CD8-positive, alpha-beta memory T cell (primary cell): ENCODE data around the gene GTF2A1. TPM values are rescaled to one million over a fixed set of nuclear protein-coding genes. Genes with fewer than 3 reads are reported as not detected.
A peak's percentile ranks its signal among the peaks of the same experiment; 100 is the strongest.

ENCODE experiments used
- CTCF ChIA-PET: fragments of 350-600 bp; sonication (Branson Sonifier 250); formaldehyde crosslinking; loops from one replicate; lab custom pipeline; 2021; ENCODE audit warnings: antibody characterized with exemption; lab: Charles Lee
- POLR2A ChIA-PET: fragments of 350-600 bp; sonication (Branson Sonifier 250); formaldehyde crosslinking; loops from one replicate; lab custom pipeline; 2021; ENCODE audit warnings: antibody characterized with exemption; lab: Charles Lee
- DNase-seq, 5 donors: peaks; one replicate each; pipeline versions ENCODE4 v3.0.0 to v3.0.0-alpha.2; 2020 to 2022; ENCODE audit warnings: mixed read lengths in 1 of 5
- H3K27ac ChIP-seq: one replicate; pipeline ENCODE4 v1.7.0; 2013; ENCODE audit warnings: low read depth, mild to moderate bottlenecking, low read length, moderate library complexity
- H3K27me3 ChIP-seq: 2 replicates; pipeline ENCODE4 v1.7.0; 2013; ENCODE audit warnings: low read length, mild to moderate bottlenecking; ENCODE audit not compliant: insufficient read depth, poor library complexity, severe bottlenecking
- H3K36me3 ChIP-seq: 2 replicates; pipeline ENCODE4 v1.7.0; 2013; ENCODE audit warnings: mild to moderate bottlenecking, low read length, moderate library complexity; ENCODE audit not compliant: insufficient read depth
- H3K4me1 ChIP-seq: 2 replicates; pipeline ENCODE4 v1.7.0; 2013; ENCODE audit warnings: mild to moderate bottlenecking, low read length, moderate library complexity; ENCODE audit not compliant: insufficient read depth
- H3K4me3 ChIP-seq: 2 replicates; pipeline ENCODE4 v1.7.0; 2013; ENCODE audit warnings: mild to moderate bottlenecking, low read length
- H3K9me3 ChIP-seq: 2 replicates; pipeline ENCODE4 v1.7.0; 2013; ENCODE audit warnings: mild to moderate bottlenecking, low read length
- H3K27ac Mint-ChIP-seq, 8 donors: one replicate each; pipeline ENCODE4 v1.8.0; 2020 to 2021; ENCODE audit warnings: mixed read lengths in 8 of 8, mild to moderate bottlenecking in 6 of 8, inconsistent platforms in 3 of 8, moderate library complexity in 3 of 8
- H3K27me3 Mint-ChIP-seq, 2 donors: one replicate each; pipeline ENCODE4 v1.8.0; 2020 to 2021; ENCODE audit warnings: mixed read lengths in 2 of 2, mild to moderate bottlenecking in 1 of 2, moderate library complexity in 1 of 2
- H3K36me3 Mint-ChIP-seq, 3 donors: one replicate each; pipeline ENCODE4 v1.8.0; 2020 to 2021; ENCODE audit warnings: mixed read lengths in 3 of 3, inconsistent platforms in 1 of 3, mild to moderate bottlenecking in 1 of 3
- H3K4me1 Mint-ChIP-seq, 3 donors: one replicate each; pipeline ENCODE4 v1.8.0; 2020 to 2021; ENCODE audit warnings: mixed read lengths in 3 of 3, inconsistent platforms in 1 of 3, mild to moderate bottlenecking in 1 of 3
- H3K4me3 Mint-ChIP-seq, 7 donors: one replicate each; pipeline ENCODE4 v1.8.0; 2020 to 2021; ENCODE audit warnings: mixed read lengths in 7 of 7, mild to moderate bottlenecking in 6 of 7, moderate library complexity in 4 of 7, inconsistent platforms in 2 of 7
- H3K9me3 Mint-ChIP-seq, 5 donors: one replicate each; pipeline ENCODE4 v1.8.0; 2020 to 2022; ENCODE audit warnings: mixed read lengths in 5 of 5, mild to moderate bottlenecking in 3 of 5, moderate library complexity in 2 of 5, inconsistent platforms in 1 of 5
- polyA plus RNA-seq: library from polyadenylated mRNA; unstranded; fragments of 300-500 nt; fragmentation: Illumina TruSeq; gene quantifications from one replicate; pipeline ENCODE4 v1.2.3, GENCODE V29; 2021
- total RNA-seq, 2 experiments: library from RNA; stranded (reverse); gene quantifications; one replicate each; pipeline ENCODE4 v1.2.3, GENCODE V29; 2021

Gene GTF2A1
- total and polyA plus RNA-seq, 3 experiments from 2014 or later, result 8.2 to 49.4 (median 49.4) TPM

DNA sequence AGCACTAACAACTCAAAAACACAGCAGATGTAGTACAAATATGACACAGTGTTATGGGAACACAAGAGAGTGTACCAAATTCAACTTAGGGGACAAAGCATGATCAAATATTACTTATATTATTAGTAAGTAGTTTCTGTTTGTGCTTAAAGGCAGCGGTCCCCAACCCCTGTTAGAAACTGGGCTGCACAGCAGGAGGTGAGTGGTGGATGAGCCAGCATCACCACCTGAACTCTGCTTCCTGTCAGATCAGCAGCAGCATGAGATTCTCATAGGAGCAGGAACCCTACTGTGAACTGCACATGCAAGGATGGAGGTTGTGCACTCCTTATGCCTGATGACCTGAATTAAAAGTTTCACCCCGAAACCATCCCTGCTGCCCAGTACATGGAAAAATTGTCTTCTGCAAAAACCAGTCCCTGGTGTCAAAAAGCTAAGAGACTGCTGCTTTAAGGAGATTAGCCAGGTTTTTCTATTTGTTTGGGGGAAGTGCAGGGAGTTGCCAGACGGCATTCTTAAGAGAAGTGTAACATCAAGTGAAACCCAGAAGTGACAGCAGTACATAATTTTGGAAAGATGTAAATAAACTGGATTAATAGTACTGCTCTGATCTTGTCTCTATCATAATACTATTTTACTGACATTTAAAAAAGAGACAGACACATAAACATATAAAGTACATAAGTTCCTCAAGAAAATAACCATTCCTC, 26.7 kb downstream of the GTF2A1 start:
- H3K27ac ChIP-seq, result no peak overlapping the region
- peak overlapping the region in 7 of 8 donors; percentile 22 to 87 (median 47) for H3K27ac Mint-ChIP-seq

DNA sequence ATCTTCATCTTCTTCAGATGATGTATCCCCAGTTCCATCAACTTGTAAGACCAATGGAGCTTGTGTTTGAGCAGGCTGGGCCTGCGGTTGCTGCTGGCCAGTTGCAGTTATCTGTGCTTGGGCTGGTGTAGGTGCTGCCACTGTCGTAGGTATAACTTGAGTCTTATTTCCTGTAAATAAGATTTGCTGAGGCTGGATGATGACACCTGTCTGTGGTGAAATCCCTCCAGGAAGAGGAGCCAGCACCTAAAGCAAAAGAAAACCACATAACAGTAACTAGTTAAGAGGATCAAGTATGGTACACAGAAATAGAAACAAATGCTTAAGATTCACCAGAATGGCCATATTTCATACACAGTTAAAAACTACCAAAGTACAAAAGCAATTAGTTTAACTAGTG, 28.2 kb downstream of the GTF2A1 start:
- peak in 2 of 5 donors; percentile 18 to 21 for DNase-seq
- H3K9me3 Mint-ChIP-seq, result no peaks in the 10 kb centered on the region
- POLR2A ChIA-PET, result no interaction called here
- H3K27me3 Mint-ChIP-seq, result no peaks in the 10 kb centered on the region
- H3K4me1 Mint-ChIP-seq, result peaks cover 49 to 70% (median 68%) of the 10 kb centered on the region in 3 donors
- H3K4me3 Mint-ChIP-seq, result peak overlapping the region in 6 of 7 donors; percentile 16 to 69 (median 55)
- peaks cover 25% of the 10 kb centered on the region for H3K4me1 ChIP-seq
- no peaks in the 10 kb centered on the region for H3K9me3 ChIP-seq
- CTCF ChIA-PET, result interaction anchor here (0.6 to 2.1 kb wide), 3 partner anchors 12 to 341 kb away, joined by 3 to 9 read pairs (median 3); no protein-coding TSS in a partner anchor
- H3K36me3 ChIP-seq, result peaks cover 23% of the 10 kb centered on the region
- H3K27me3 ChIP-seq, result no peaks in the 10 kb centered on the region
- H3K27ac Mint-ChIP-seq, result peak overlapping the region; percentile 35 to 97 (median 80)
- H3K4me3 ChIP-seq, result peak overlapping the region; percentile 20
- H3K36me3 Mint-ChIP-seq, result peaks cover 13 to 82% (median 25%) of the 10 kb centered on the region in 3 donors
- peak overlapping the region; percentile 6 for H3K27ac ChIP-seq

More for the DNA sequence above, 26.7 kb downstream of the GTF2A1 start:
- Histone ChIP-seq H3K4me3 (no peak overlapping the region), H3K36me3 (peaks cover 23% of the 10 kb centered on the region), H3K9me3 (no peaks in the 10 kb centered on the region), H3K4me1 (peaks cover 25% of the 10 kb centered on the region), H3K27me3 (no peaks in the 10 kb centered on the region)
- Mint-ChIP-seq H3K4me1 (peaks cover 43 to 64% (median 61%) of the 10 kb centered on the region in 3 donors), H3K36me3 (peaks cover 13 to 79% (median 20%) of the 10 kb centered on the region in 3 donors), H3K27me3 (no peaks in the 10 kb centered on the region), H3K4me3 (peak overlapping the region in 1 of 7 donors; percentile 9), H3K9me3 (no peaks in the 10 kb centered on the region)
- CTCF ChIA-PET, result no interaction called here
- DNase-seq, result no peak
- POLR2A ChIA-PET, result no interaction called here

DNA sequence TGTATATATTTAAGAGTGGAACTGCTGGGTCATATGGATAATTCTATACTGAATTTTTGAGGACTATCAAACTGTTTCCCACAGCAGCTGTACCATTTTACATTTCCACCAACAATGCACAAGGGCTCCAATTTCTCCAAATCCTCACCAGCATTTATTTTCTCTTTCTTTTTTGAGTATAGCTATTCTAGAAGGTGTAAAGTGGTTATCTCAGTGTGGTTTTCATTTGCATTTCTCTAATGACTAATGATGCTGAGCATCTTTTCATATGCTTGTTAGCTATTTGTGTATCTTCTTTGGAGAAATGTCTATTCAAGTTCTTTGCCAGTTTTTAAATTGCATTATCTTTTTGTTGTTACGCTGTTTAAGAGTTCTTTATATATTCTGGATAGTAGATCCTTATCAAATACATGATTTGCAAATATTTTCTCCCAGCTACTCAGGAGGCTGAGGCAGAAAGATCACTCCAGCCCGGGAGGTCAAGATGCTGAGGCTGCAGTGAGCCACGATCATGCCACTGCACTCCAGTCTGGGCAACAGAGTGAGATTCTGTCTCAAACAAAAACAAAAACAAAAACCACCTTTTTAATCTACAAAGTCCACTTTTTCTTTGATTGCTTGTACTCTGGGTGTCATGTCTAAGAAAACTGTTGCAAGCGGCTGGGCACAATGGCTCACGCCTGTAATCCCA, 32.8 kb downstream of the GTF2A1 start:
- Mint-ChIP-seq H3K27me3 (no peaks in the 10 kb centered on the region), H3K4me1 (peaks cover 43 to 69% (median 63%) of the 10 kb centered on the region in 3 donors), H3K27ac (peak overlapping the region in 4 of 8 donors; percentile 7 to 54 (median 34)), H3K9me3 (no peaks in the 10 kb centered on the region), H3K4me3 (no peak overlapping the region), H3K36me3 (peaks cover 8 to 73% (median 26%) of the 10 kb centered on the region in 3 donors)
- Histone ChIP-seq H3K27ac (no peak overlapping the region), H3K27me3 (no peaks in the 10 kb centered on the region), H3K4me3 (no peak overlapping the region), H3K4me1 (peaks cover 14% of the 10 kb centered on the region), H3K36me3 (peaks cover 16% of the 10 kb centered on the region), H3K9me3 (no peaks in the 10 kb centered on the region)
- no peak for DNase-seq
- POLR2A ChIA-PET, result no interaction called here
- CTCF ChIA-PET, result interaction anchor here (2.5 kb wide), 1 partner anchor 17 kb away, joined by 12 read pairs; no protein-coding TSS in a partner anchor

DNA sequence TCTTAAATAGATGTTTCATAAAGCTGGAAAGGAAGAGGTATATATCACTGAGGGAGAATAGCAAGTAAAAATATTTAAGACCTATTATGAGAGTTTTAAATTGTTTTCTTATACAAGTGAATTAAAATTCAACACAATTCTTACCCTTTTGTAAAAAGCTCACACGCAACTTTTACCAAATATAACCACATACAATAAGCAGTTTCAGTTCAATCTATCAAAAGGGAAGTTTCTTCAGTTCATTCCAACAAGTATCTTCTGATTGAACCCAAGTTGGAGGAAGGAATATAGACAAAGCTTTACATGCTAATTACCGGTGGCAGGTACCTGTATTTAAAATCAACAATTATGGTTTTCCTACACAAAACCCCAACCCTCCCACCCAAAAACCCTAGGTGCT, 41.1 kb downstream of the GTF2A1 start:
- peaks cover 37 to 64% (median 60%) of the 10 kb centered on the region in 3 donors for H3K4me1 Mint-ChIP-seq
- H3K4me3 Mint-ChIP-seq, result no peak overlapping the region
- H3K9me3 Mint-ChIP-seq, result no peaks in the 10 kb centered on the region
- H3K4me3 ChIP-seq, result no peak overlapping the region
- ChIA-PET CTCF (interaction anchor here (0.8 to 2.9 kb wide), 3 partner anchors 10 to 183 kb away, joined by 3 to 8 read pairs (median 3); no protein-coding TSS in a partner anchor), POLR2A (interaction anchor here (1.2 kb wide), 1 partner anchor 39 kb away, joined by 4 read pairs; no protein-coding TSS in a partner anchor)
- no peaks in the 10 kb centered on the region for H3K27me3 ChIP-seq
- DNase-seq, result no peak
- H3K9me3 ChIP-seq, result no peaks in the 10 kb centered on the region
- H3K27me3 Mint-ChIP-seq, result no peaks in the 10 kb centered on the region
- H3K36me3 ChIP-seq, result peaks cover 10% of the 10 kb centered on the region
- H3K27ac ChIP-seq, result no peak overlapping the region
- H3K4me1 ChIP-seq, result peaks cover 3% of the 10 kb centered on the region
- H3K36me3 Mint-ChIP-seq, result peaks cover 8 to 42% (median 25%) of the 10 kb centered on the region in 3 donors
- peak overlapping the region in 4 of 8 donors; percentile 5 to 56 (median 28) for H3K27ac Mint-ChIP-seq

DNA sequence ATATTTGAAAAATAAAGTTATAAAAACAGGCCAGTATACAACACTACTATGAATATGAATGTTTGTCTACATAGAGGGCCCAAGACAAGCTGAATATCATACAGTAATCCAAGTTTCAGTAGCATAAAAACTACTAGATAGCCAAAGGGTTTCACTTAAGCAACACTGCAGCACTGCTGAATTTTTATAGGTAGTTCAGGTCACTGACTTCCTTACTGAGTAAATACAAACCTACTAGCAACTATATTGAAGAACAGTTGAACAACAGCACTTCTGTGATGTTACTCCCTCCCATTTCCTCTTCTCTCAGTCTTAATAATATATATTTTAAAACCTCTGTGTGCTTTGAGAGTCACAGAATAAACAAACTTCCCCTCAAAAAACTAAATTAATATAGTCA, 42.7 kb downstream of the GTF2A1 start:
- H3K4me1 ChIP-seq, result peaks cover 3% of the 10 kb centered on the region
- ChIA-PET CTCF (interaction anchor here (1.4 to 2.9 kb wide), 2 partner anchors 8 to 18 kb away, joined by 4 to 8 read pairs; no protein-coding TSS in a partner anchor), POLR2A (no interaction called here)
- Mint-ChIP-seq H3K27ac (peak overlapping the region; percentile 59 to 81 (median 72)), H3K4me1 (peaks cover 31 to 53% (median 46%) of the 10 kb centered on the region in 3 donors), H3K4me3 (peak overlapping the region in 2 of 7 donors; percentile 8 to 40), H3K27me3 (no peaks in the 10 kb centered on the region), H3K36me3 (peaks cover 8 to 29% (median 16%) of the 10 kb centered on the region in 3 donors), H3K9me3 (no peaks in the 10 kb centered on the region)
- no peak for DNase-seq
- no peak overlapping the region for H3K4me3 ChIP-seq
- H3K9me3 ChIP-seq, result no peaks in the 10 kb centered on the region
- peak overlapping the region; percentile 10 for H3K27ac ChIP-seq
- H3K27me3 ChIP-seq, result no peaks in the 10 kb centered on the region
- peaks cover 10% of the 10 kb centered on the region for H3K36me3 ChIP-seq

DNA sequence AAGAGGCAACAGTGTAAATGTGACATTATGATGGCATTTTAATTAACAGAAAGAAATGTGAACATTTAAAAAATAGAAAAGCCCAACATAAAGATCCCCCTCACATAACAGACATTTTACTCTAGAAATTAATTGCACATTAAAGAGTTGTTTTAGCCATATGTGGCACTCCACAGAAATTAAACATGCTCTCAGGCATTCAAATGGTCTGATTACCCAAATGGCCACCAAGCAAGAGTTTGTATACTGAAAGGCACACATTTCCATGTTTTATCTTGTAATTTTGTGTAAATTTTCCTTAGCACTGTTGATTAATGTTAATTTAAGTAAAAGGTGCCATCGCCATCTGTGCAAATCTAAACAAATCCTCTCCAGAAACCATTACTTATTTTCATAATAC, 43.5 kb downstream of the GTF2A1 start:
- Histone ChIP-seq H3K4me1 (peaks cover 3% of the 10 kb centered on the region), H3K9me3 (no peaks in the 10 kb centered on the region), H3K4me3 (no peak overlapping the region), H3K27me3 (no peaks in the 10 kb centered on the region), H3K36me3 (peaks cover 8% of the 10 kb centered on the region), H3K27ac (peak overlapping the region; percentile 10)
- POLR2A ChIA-PET, result no interaction called here
- Mint-ChIP-seq H3K36me3 (peaks cover 8 to 23% (median 11%) of the 10 kb centered on the region in 3 donors), H3K9me3 (no peaks in the 10 kb centered on the region), H3K27me3 (no peaks in the 10 kb centered on the region), H3K4me3 (peak overlapping the region in 6 of 7 donors; percentile 30 to 66 (median 54)), H3K27ac (peak overlapping the region; percentile 29 to 87 (median 74)), H3K4me1 (peaks cover 26 to 46% (median 38%) of the 10 kb centered on the region in 3 donors)
- CTCF ChIA-PET, result interaction anchor here (1.4 kb wide), 1 partner anchor 190 kb away, joined by 3 read pairs; no protein-coding TSS in a partner anchor
- DNase-seq, result no peak

DNA sequence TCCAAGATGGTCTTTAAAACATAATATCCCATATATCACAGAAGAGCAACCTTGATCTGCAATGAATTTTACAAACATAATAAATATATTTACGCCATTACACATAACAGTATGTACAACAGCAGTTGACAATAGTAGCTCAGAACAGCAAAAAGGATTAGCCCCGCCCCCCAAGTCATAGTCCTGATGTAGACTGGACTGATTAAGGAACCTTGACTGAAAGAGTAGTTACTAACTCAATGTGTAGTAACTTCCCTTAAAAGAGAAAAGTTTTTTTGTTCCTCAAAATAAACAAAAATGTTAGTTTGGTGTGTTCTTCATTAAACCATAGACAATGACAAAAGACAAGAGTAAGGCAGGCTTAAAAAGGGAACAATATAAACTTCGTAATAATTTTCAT, 44.5 kb downstream of the GTF2A1 start:
- peak overlapping the region in 1 of 7 donors; percentile 16 for H3K4me3 Mint-ChIP-seq
- H3K36me3 ChIP-seq, result peaks cover 4% of the 10 kb centered on the region
- peaks cover 5 to 15% (median 7%) of the 10 kb centered on the region in 3 donors for H3K36me3 Mint-ChIP-seq
- no peaks in the 10 kb centered on the region for H3K27me3 ChIP-seq
- no peak for DNase-seq
- H3K27ac Mint-ChIP-seq, result peak overlapping the region in 7 of 8 donors; percentile 28 to 81 (median 74)
- ChIA-PET POLR2A (no interaction called here), CTCF (interaction anchor here (1.4 to 1.5 kb wide), 2 partner anchors 31 to 189 kb away, joined by 3 read pairs; no protein-coding TSS in a partner anchor)
- no peak overlapping the region for H3K27ac ChIP-seq
- no peaks in the 10 kb centered on the region for H3K9me3 ChIP-seq
- peaks cover 26 to 39% (median 32%) of the 10 kb centered on the region in 3 donors for H3K4me1 Mint-ChIP-seq
- H3K9me3 Mint-ChIP-seq, result no peaks in the 10 kb centered on the region
- peaks cover 3% of the 10 kb centered on the region for H3K4me1 ChIP-seq
- no peaks in the 10 kb centered on the region for H3K27me3 Mint-ChIP-seq
- H3K4me3 ChIP-seq, result no peak overlapping the region
